ENCODE measurements around the gene KLF15. TPM values are rescaled to one million over a fixed set of nuclear protein-coding genes. Genes with fewer than 3 reads are reported as not detected.

KLF15 gene
- total and polyA plus RNA-seq, 9 of the 15 experiments (the other 6 are each of a cell fraction or from before 2014, with no cell fraction given), result 0.08 to 4.8 (median 1.2) TPM

DNA sequence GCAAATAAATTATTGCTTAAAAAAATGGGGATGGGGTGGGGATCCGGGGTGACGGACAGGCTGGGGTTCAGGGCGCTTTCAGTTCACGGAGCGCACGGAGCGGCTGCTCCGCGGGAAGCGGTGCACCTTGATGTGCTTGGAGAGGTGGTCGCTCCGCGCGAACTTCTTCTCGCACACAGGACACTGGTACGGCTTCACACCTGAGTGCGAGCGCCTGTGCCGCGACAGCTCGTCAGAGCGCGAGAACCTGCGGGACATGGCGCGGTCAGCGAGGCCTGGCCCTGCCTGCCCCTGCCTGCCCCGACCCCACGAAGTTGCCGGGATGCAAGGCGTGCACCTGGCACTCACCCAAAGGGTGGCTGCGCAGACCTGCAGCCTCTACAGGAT, 13.6 kb downstream of the KLF15 start:
- ChIA-PET CTCF (ENCODE audit: low intra/inter-chr PET ratio) (no interaction called here), POLR2A (interaction anchor here (0.7 kb wide), 1 partner anchor 32 kb away, joined by 3 read pairs; no protein-coding TSS in a partner anchor)
- Histone ChIP-seq H3K9ac (ENCODE audit: insufficient read depth in 1 of 2, low read depth in 2 of 2, low read length in 2 of 2) (no peak overlapping the region), H3K4me1 (replicated peaks in 1 of 2; ENCODE audit: control insufficient read depth in 2 of 2, insufficient read depth in 2 of 2, low read length in 2 of 2) (peaks cover 0 to 3% of the 10 kb centered on the region in 2 experiments; a peak in 2 of 5 replicates), H3K4me3 (no peak overlapping the region), H2AFZ (ENCODE audit: low read depth, low read length) (no peak overlapping the region), H3K79me2 (ENCODE audit: control insufficient read depth, insufficient read depth, low read length) (no peaks in the 10 kb centered on the region), H3K9me1 (ENCODE audit: control insufficient read depth, insufficient read depth, low read length) (no peaks in the 10 kb centered on the region), H3K36me3 (ENCODE audit: control insufficient read depth, insufficient read depth, low read length) (no peaks in the 10 kb centered on the region), H3K9me3 (replicated peaks; ENCODE audit: control insufficient read depth, insufficient read depth, low read depth, low read length) (no peaks in the 10 kb centered on the region), H4K20me1 (replicated peaks; ENCODE audit: control insufficient read depth, insufficient read depth, low read length) (no peaks in the 10 kb centered on the region; the same call in 1 of the 2 replicates), H3K4me2 (ENCODE audit: insufficient read depth, low read length) (no peak overlapping the region), H3K27me3 (ENCODE audit: control insufficient read depth in 2 of 2, insufficient read depth in 2 of 2, low read length in 2 of 2) (no peaks in the 10 kb centered on the region; a peak in 1 of 5 replicates), H3K27ac (ENCODE audit: extremely low read depth, low read depth, low read length) (no peak overlapping the region)
- TF ChIP-seq, protein P1, sequence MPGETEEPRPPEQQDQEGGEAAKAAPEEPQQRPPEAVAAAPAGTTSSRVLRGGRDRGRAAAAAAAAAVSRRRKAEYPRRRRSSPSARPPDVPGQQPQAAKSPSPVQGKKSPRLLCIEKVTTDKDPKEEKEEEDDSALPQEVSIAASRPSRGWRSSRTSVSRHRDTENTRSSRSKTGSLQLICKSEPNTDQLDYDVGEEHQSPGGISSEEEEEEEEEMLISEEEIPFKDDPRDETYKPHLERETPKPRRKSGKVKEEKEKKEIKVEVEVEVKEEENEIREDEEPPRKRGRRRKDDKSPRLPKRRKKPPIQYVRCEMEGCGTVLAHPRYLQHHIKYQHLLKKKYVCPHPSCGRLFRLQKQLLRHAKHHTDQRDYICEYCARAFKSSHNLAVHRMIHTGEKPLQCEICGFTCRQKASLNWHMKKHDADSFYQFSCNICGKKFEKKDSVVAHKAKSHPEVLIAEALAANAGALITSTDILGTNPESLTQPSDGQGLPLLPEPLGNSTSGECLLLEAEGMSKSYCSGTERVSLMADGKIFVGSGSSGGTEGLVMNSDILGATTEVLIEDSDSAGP (CRISPR knock-in tag; IDR thresholded peaks at IDR 0.05), result no peak
- no peak for TF ChIP-seq RBM39 (optimal IDR thresholded peaks at IDR 0.05; ENCODE audit: low read depth, low read length)
- TF ChIP-seq, protein P2, sequence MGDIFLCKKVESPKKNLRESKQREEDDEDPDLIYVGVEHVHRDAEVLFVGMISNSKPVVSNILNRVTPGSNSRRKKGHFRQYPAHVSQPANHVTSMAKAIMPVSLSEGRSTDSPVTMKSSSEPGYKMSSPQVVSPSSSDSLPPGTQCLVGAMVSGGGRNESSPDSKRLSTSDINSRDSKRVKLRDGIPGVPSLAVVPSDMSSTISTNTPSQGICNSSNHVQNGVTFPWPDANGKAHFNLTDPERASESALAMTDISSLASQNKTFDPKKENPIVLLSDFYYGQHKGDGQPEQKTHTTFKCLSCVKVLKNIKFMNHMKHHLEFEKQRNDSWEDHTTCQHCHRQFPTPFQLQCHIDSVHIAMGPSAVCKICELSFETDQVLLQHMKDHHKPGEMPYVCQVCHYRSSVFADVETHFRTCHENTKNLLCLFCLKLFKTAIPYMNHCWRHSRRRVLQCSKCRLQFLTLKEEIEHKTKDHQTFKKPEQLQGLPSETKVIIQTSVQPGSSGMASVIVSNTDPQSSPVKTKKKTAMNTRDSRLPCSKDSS (IDR thresholded peaks at IDR 0.05; ENCODE audit: low read depth, partially characterized antibody), result no peak
- TF ChIP-seq, protein P3, sequence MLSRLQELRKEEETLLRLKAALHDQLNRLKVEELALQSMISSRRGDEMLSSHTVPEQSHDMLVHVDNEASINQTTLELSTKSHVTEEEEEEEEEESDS (CRISPR knock-in tag; IDR thresholded peaks at IDR 0.05), result no peak
- no peak for TF ChIP-seq ARNT (IDR thresholded peaks at IDR 0.05)
- no peak for TF ChIP-seq E2F3 (CRISPR knock-in tag; IDR thresholded peaks at IDR 0.05)
- TF ChIP-seq POLR2A (conservative IDR thresholded peaks at IDR 0.05), result no peak
- TF ChIP-seq ZNF696 (CRISPR knock-in tag; conservative IDR thresholded peaks at IDR 0.05), result no peak
- no peak for TF ChIP-seq SIX5 (IDR thresholded peaks at IDR 0.05; ENCODE audit: borderline replicate concordance in 1 of 2, insufficient read depth in 1 of 2, low read depth in 1 of 2, low read length in 2 of 2)
- TF ChIP-seq TSC22D4 (tag; IDR thresholded peaks at IDR 0.05), result no peak
- no peak for TF ChIP-seq XRCC3 (IDR thresholded peaks at IDR 0.05)
- no peak for TF ChIP-seq SIN3B (IDR thresholded peaks at IDR 0.05; ENCODE audit: low read depth)
- ATAC-seq (no peak), FAIRE-seq (no peak), DNase-seq (ENCODE audit: extremely low read depth in 1 of 4, low spot score in 3 of 4) (no peak)
- intact Hi-C loops (cut with micrococcal nuclease) (no loop called here), in situ Hi-C loops (cut with MboI) (no loop called here)
- BruUV-seq (replicated peaks), result no TSS peak
- WGBS (ENCODE audit: insufficient coverage, low coverage, missing lambda C conversion rate), result 40% methylated on average over 2 of the region's 32 CpGs
